MM.1S (cell line): ENCODE measurements around the gene RXFP1.

ENCODE experiments used
- DNase-seq: peaks from one replicate; pipeline ENCODE4 v3.0.0-alpha.2; 2015
- H2AFZ ChIP-seq: fragments of 300-600 bp; sonication (generic); 2 replicates; pipeline ENCODE4 v1.6.0; 2016; ENCODE audit warnings: antibody characterized with exemption, low read length
- H3F3A ChIP-seq: fragments of 300-600 bp; sonication (generic); 2 replicates; pipeline ENCODE4 v1.6.1; 2016; ENCODE audit warnings: mild to moderate bottlenecking, antibody characterized with exemption, low read length, moderate library complexity, mixed read lengths; ENCODE audit not compliant: insufficient read depth
- H3K27ac ChIP-seq: fragments of 300-600 bp; sonication (generic); 2 replicates; pipeline ENCODE4 v1.5.1; 2016; ENCODE audit warnings: mild to moderate bottlenecking, low read length
- H3K27me3 ChIP-seq: fragments of 300-600 bp; sonication (generic); replicated peaks from 2 replicates; pipeline ENCODE4 v1.6.0; 2016; ENCODE audit warnings: low read length; ENCODE audit not compliant: insufficient read depth
- H3K36me3 ChIP-seq: fragments of 300-600 bp; sonication (generic); replicated peaks from 2 replicates; pipeline ENCODE4 v1.6.1; 2016; ENCODE audit warnings: mild to moderate bottlenecking, low read length, mixed read lengths; ENCODE audit not compliant: insufficient read depth
- H3K4me1 ChIP-seq: fragments of 300-600 bp; sonication (generic); 2 replicates; pipeline ENCODE4 v1.6.1; 2016; ENCODE audit warnings: low read length, mixed read lengths
- H3K4me2 ChIP-seq: fragments of 300-600 bp; sonication (generic); 2 replicates; pipeline ENCODE4 v1.6.0; 2016; ENCODE audit warnings: low read depth, low read length
- H3K4me3 ChIP-seq: fragments of 300-600 bp; sonication (generic); 2 replicates; pipeline ENCODE4 v1.5.1; 2016; ENCODE audit warnings: low read length, mixed read lengths
- H3K79me2 ChIP-seq: fragments of 300-600 bp; sonication (generic); 2 replicates; pipeline ENCODE4 v1.6.1; 2016; ENCODE audit warnings: mixed run types, low read length, mixed read lengths
- H3K9ac ChIP-seq: fragments of 300-600 bp; sonication (generic); 2 replicates; pipeline ENCODE4 v1.6.1; 2016; ENCODE audit warnings: low read length, mixed read lengths
- H3K9me2 ChIP-seq: fragments of 300-600 bp; sonication (generic); replicated peaks from 2 replicates; pipeline ENCODE4 v1.6.1; 2016; ENCODE audit warnings: mild to moderate bottlenecking, low read length, mixed read lengths; ENCODE audit not compliant: insufficient read depth
- H3K9me3 ChIP-seq: fragments of 300-600 bp; sonication (generic); replicated peaks from 2 replicates; pipeline ENCODE4 v1.6.1; 2016; ENCODE audit warnings: mild to moderate bottlenecking, low read length, mixed read lengths; ENCODE audit not compliant: insufficient read depth
- H4K20me1 ChIP-seq: fragments of 300-600 bp; sonication (generic); 2 replicates; pipeline ENCODE4 v1.6.1; 2016; ENCODE audit warnings: mild to moderate bottlenecking, low read length, moderate library complexity, mixed read lengths; ENCODE audit not compliant: insufficient read depth
- EZH2 ChIP-seq: fragments of 300-600 bp; sonication (generic); optimal IDR thresholded peaks from 2 replicates; pipeline ENCODE3; 2017; ENCODE audit warnings: low read depth, mild to moderate bottlenecking, antibody characterized with exemption, low read length, mixed read lengths
- EZH2phosphoT487 ChIP-seq: fragments of 300-600 bp; sonication (generic); IDR thresholded peaks from 2 replicates; pipeline ENCODE4 v1.6.1; 2018; ENCODE audit warnings: antibody characterized with exemption, low read length
- TF ChIP-seq, protein P1 (sequence below): fragments of 300-600 bp; sonication (generic); IDR thresholded peaks from 2 replicates; pipeline ENCODE4 v1.5.1; 2016; ENCODE audit warnings: antibody characterized with exemption, low read length, mixed read lengths

RXFP1 gene

DNA sequence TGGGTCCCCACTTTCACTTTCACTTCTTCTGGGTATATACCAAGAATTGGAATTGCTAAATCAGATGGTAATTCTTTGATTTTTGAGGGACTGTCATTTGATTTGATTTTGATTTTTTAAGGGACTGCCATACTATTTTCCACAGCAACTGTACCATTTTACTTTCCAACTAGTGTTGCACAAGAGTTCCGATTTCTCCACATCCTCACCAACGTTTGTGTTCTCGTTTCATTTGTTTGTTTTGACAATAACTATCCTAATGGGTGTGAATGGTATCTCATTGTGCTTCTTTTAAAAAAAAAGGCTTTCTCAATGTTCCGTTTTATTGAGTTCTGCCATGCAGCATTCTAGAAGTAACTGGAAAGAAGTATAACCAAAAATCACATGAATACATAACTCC is 87.4 kb downstream of the RXFP1 start:
- H3F3A ChIP-seq = no peaks in the 10 kb centered on the region
- no peak for DNase-seq
- no peaks in the 10 kb centered on the region for H3K36me3 ChIP-seq
- no peaks in the 10 kb centered on the region for H3K9me2 ChIP-seq
- H3K4me3 ChIP-seq = no peak overlapping the region
- H2AFZ ChIP-seq = no peak overlapping the region
- TF ChIP-seq, protein P1, sequence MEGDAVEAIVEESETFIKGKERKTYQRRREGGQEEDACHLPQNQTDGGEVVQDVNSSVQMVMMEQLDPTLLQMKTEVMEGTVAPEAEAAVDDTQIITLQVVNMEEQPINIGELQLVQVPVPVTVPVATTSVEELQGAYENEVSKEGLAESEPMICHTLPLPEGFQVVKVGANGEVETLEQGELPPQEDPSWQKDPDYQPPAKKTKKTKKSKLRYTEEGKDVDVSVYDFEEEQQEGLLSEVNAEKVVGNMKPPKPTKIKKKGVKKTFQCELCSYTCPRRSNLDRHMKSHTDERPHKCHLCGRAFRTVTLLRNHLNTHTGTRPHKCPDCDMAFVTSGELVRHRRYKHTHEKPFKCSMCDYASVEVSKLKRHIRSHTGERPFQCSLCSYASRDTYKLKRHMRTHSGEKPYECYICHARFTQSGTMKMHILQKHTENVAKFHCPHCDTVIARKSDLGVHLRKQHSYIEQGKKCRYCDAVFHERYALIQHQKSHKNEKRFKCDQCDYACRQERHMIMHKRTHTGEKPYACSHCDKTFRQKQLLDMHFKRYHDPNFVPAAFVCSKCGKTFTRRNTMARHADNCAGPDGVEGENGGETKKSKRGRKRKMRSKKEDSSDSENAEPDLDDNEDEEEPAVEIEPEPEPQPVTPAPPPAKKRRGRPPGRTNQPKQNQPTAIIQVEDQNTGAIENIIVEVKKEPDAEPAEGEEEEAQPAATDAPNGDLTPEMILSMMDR = no peak
- TF ChIP-seq EZH2 (no peak), EZH2phosphoT487 (no peak)
- H3K4me1 ChIP-seq = no peaks in the 10 kb centered on the region
- H3K27ac ChIP-seq = no peak overlapping the region
- H3K4me2 ChIP-seq = no peak overlapping the region
- H3K27me3 ChIP-seq = no peaks in the 10 kb centered on the region
- H3K9ac ChIP-seq = no peak overlapping the region
- no peaks in the 10 kb centered on the region for H3K9me3 ChIP-seq
- no peaks in the 10 kb centered on the region for H3K79me2 ChIP-seq
- no peaks in the 10 kb centered on the region for H4K20me1 ChIP-seq

DNA sequence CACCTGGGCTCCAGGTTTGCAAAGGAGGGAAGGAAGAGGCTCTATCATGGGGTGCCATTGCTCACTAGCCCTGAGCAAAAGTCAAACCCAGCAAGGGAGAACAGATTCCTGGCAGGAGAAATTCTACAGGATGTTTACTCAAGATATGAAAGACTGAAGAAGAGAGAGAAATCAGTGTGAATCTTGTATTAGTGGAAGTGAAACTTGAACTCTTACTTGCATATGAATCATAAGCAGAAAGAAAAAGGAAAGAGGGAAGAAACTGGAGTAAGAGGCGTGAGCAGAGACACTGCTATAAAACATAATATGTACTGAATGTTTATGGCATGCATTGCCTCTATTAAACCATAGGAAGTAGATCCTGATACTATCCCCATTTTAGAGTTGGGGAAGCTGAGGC is 89.1 kb downstream of the RXFP1 start:
- no peak overlapping the region for H3K4me3 ChIP-seq
- H3K4me1 ChIP-seq = no peaks in the 10 kb centered on the region
- H2AFZ ChIP-seq = no peak overlapping the region
- H3K9me3 ChIP-seq = no peaks in the 10 kb centered on the region
- H3K4me2 ChIP-seq = no peak overlapping the region
- H3F3A ChIP-seq = no peaks in the 10 kb centered on the region
- H3K9ac ChIP-seq = no peak overlapping the region
- no peaks in the 10 kb centered on the region for H3K9me2 ChIP-seq
- no peak for DNase-seq
- no peak for TF ChIP-seq EZH2
- TF ChIP-seq, protein P1 = no peak
- TF ChIP-seq EZH2phosphoT487 = no peak
- no peaks in the 10 kb centered on the region for H3K27me3 ChIP-seq
- no peak overlapping the region for H3K27ac ChIP-seq
- H3K79me2 ChIP-seq = no peaks in the 10 kb centered on the region
- no peaks in the 10 kb centered on the region for H3K36me3 ChIP-seq
- no peaks in the 10 kb centered on the region for H4K20me1 ChIP-seq

DNA sequence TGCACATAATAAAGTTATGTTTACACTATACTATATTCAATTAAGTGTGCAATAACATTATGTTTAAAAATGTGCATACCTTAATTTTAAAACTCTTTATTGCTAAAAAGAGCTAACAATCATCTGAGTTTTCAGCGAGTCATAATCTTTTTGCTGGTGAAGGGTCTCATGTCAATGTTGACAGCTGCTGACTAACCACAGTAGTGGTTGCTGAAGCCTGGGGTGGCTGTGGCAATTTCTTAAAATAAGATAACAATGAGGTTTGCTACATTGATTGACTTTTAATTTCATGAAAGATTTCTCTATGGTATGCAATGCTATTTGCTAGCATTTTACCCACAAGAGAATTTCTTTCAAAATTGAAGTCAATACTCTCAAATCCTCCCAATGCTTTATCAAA is 91.4 kb downstream of the RXFP1 start:
- Histone ChIP-seq H3K4me2 (no peak overlapping the region), H3K36me3 (no peaks in the 10 kb centered on the region), H4K20me1 (no peaks in the 10 kb centered on the region), H3K4me1 (no peaks in the 10 kb centered on the region), H3K27ac (no peak overlapping the region), H3K79me2 (no peaks in the 10 kb centered on the region), H3K9me3 (no peaks in the 10 kb centered on the region), H3F3A (no peaks in the 10 kb centered on the region), H3K9me2 (no peaks in the 10 kb centered on the region), H2AFZ (no peak overlapping the region), H3K4me3 (no peak overlapping the region), H3K27me3 (no peaks in the 10 kb centered on the region), H3K9ac (no peak overlapping the region)
- no peak for TF ChIP-seq EZH2
- TF ChIP-seq EZH2phosphoT487 = no peak
- TF ChIP-seq, protein P1 = no peak
- DNase-seq = no peak

DNA sequence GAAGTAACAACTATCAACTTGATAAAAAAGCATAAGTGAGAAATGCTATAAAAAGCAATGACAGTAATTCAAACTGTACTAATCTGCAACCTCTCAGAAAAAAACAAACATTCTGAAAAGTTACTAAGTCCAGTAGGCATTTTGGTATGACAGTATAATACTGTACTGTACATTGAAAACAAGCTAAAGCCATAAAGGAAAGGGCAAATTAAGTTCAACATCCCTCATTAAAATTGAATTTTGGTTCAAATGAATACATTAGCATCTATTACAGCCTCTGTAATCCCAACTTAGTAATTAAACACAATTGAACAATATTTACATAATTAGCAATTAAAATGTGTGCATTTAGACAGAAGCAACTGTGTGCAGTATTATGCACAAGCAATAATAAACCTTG is 96.3 kb downstream of the RXFP1 start:
- TF ChIP-seq EZH2phosphoT487 = no peak
- Histone ChIP-seq H3K36me3 (no peaks in the 10 kb centered on the region), H3K4me2 (no peak overlapping the region), H3K27me3 (no peaks in the 10 kb centered on the region), H2AFZ (no peak overlapping the region), H4K20me1 (no peaks in the 10 kb centered on the region), H3K79me2 (no peaks in the 10 kb centered on the region), H3K9ac (no peak overlapping the region), H3K4me3 (no peak overlapping the region), H3K9me2 (no peaks in the 10 kb centered on the region), H3F3A (no peaks in the 10 kb centered on the region), H3K9me3 (no peaks in the 10 kb centered on the region), H3K27ac (no peak overlapping the region), H3K4me1 (no peaks in the 10 kb centered on the region)
- no peak for DNase-seq
